COLO829 (cell line): Measurements from ENCODE around the gene UBE2K.
"Not testable (repeated sequence)": the region's sequence is repeated elsewhere in the genome, so short reads cannot be mapped to it uniquely, and the experiment has no call there.

ENCODE experiments used
- DNase-seq: peaks from one replicate; pipeline ENCODE4 v3.0.0; 2012; ENCODE audit warnings: low spot score

UBE2K gene

GRCh38 chr4:39729557-39729956 lies 31.6 kb downstream of the UBE2K start:
- DNase-seq: no peak

DNA sequence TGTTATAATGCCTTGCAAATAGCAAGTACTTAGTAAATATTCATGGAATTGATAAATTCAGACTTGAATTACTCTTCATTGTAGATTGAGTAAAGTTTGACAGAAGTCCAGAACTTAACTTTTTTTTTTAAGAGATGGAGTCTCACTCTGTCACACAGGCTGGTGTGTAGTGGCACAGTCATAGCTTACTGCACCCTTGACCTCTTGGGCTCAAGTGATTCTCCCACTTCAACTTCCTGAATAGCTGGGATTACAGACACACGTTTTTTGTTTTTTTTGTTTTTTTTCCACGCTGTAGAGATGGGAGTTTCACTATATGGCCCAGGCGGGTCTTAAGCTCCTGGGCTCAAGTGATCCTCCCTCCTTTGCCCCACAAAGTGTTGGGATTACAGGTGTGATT lies 32.1 kb downstream of the UBE2K start:
- no peak for DNase-seq

- DNase-seq: no peak
Observed at GRCh38 chr4:39731908-39732307, 34.0 kb downstream of the UBE2K start.

- DNase-seq: no peak
Observed at GRCh38 chr4:39732728-39733127, 34.8 kb downstream of the UBE2K start.

DNA sequence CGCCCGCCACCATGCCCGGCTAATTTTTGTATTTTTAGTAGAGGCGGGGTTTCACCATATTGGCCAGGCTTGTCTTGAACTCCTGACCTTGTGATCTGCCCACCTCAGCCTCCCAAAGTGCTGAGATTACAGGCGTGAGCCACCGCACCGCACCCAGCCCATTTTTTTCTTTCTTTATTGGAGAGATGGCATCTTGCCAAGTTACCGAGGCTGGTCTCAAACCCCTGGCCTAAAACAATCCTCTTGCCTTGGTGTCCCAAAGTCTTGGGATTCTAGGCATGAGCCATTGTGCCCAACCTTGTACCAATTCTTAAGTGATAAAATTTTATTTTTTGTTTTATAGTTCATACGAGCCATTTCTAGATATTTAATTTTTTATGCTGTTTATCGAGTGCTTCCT lies 41.7 kb downstream of the UBE2K start:
- DNase-seq: not testable (repeated sequence)

GRCh38 chr4:39741401-39741800 lies 43.5 kb downstream of the UBE2K start:
- DNase-seq: no peak

- no peak for DNase-seq
Observed at GRCh38 chr4:39745920-39746319, 48.0 kb downstream of the UBE2K start.

GRCh38 chr4:39750216-39750615 lies 52.3 kb downstream of the UBE2K start:
- no peak for DNase-seq

DNA sequence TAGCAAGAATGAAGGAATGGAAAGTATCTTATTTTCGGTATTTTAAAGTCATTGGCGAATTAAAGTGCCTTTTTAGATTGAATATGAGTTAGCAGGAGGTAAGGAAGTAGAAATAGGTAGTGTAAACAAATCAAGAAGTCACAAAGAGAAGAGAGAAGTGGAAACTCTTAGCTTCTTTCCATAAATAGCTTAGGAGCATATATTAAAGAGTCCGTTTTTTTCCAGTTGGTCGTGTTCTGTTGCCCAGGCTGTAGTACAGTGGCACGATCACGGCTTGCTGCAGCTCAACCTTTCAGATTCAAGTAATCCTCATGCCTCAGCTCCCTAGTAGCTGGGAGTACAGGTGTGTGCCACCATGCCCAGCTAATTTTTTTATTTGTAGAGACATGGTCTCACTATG lies 56.4 kb downstream of the UBE2K start:
- no peak for DNase-seq

DNA sequence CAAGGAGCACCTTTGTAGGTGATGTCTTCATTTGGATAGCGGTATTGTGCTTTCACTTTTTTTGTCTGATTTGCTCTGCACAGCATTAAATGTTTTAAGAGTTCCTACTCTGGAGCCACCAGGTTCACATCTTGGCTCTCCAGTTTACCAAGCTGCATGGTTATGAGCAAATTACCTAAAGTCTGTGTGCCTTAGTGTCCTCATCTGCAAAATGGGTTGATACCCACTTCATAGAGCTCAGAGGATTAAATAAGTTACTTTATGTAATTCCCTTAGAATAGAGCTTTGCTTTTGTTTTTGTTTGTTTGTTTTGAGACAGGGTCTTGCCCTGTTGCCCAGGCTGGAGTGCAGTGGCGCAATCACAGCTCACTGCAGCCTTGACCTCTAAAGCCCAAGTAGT lies 58.2 kb downstream of the UBE2K start:
- DNase-seq: no peak

DNA sequence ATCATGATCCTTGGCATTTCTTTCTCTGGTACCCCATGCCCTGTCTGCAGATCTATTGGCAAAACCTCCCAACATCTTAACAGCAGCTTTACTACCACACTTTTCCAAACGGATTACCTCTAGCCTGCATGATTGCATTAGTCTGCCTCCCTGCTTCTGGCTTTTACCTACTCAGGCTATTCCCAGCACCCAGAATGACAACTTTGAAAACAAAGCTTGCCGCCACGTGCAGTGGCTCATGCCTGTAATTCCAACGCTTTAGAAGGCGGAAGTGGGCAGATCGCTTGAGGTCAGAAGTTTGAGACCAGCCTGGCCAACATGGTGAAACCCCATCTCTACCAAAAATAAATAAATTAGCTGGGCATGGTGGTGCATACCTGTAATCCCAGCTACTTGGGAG lies 60.2 kb downstream of the UBE2K start:
- DNase-seq: no peak

DNA sequence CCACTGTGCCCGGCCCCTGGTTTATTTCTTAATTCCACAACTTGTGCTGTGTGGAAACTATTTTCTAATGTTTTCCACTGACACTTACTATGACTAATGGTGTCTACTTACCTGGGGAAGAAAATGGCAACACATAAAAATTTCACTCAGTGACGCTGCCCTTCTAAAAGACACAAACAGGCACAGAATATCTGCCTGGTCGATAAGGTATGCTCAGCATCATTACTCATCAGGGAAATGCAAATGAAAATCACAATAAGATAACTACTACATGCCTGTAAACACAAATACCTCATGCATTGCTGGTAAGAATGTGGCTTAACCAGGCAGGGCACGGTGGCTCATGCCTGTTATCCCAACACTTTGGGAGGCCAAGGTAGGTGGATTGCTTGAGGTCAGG lies 61.6 kb downstream of the UBE2K start:
- no peak for DNase-seq

DNA sequence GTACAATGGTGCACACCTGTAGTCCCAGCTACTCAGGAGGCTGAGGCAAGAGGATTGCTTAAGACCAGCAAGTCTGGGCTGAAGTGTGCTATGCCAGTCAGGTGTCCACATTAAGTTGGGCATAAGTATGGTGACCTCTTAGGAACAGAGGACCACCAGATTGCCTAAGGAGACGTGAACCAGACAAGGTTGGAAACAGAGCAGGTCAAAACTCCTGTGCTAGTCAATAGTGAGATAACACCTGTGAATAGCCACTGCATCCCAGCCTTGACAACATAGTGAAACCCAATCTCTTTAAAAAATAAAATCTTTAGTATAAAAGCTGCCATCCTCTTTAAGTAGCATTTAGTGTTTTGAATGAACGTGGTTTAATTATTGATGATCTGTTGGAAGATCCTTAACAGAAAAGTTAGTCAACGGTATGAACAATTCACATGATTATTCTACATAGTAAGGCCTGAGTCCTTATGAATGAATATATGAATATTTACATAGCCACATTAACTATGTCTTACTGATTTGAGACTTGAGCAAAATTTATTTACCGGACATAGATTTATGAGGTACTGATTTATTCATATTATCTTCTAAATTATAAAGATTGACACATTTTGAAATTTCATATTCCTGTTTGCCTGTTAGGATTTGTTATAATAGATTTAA lies 63.2 kb downstream of the UBE2K start:
- no peak for DNase-seq

DNA sequence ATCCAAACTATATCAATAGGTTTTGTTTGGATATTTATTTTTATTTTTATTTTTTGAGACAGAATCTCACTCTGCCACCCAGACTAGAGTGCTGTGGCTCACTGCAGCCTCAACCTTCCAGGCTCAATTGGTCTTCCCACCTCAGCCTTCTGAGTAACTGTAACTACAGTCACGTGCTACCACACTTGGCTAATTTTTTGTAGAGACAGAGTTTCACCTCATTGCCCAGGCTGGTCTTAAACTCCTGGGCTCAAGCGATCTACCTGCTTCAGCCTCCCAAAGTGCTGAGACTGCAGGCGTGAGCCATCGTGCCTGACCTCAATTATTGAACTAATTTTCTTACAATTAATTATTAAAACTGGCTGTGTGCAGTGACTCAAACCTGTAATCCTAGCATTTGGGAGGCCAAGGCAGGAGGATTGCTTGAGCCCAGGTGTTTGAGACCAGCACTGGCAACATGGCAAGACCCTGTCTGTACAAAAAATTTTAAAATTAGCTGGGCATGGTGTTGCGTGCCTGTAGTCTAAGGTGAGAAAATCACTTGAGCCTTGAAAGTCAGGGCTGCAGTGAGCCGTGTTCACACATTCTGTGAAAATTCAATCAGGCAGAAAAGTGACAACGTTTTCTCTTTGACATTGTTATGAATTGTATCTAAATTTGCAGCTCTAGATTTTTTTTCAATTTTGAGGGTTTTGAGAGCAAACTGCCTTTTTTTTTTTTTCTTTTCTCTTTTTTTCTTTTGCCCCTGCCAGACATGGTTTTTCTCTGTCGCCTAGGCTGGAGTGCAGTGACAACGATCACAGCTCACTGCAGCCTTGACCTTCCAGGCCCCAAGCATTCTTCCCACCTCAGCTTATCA lies 66.0 kb downstream of the UBE2K start:
- DNase-seq: no peak

GRCh38 chr4:39770005-39770404 lies 72.1 kb downstream of the UBE2K start:
- no peak for DNase-seq

GRCh38 chr4:39770471-39770870 lies 72.5 kb downstream of the UBE2K start:
- DNase-seq: no peak

- no peak for DNase-seq
Observed at GRCh38 chr4:39770969-39771724, 73.2 kb downstream of the UBE2K start.

DNA sequence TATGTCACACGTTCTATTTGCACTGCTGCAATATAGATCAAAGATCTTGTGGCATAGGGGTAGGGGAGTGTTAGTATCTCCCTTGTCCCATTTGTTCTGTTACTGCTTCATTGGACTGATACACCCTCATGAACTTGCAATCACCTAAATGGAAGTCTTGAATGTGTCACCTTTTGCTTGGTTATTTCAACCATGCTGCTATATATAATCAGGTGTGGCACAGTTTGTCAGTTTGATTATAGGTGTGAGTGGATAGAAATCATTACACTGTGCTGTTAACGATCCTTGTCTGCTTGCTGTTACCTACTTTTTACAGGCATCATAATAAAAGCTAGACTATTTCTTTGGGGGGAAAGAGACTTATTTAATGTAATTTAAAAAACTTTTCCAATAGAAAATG lies 84.1 kb downstream of the UBE2K start:
- DNase-seq: not testable (repeated sequence)

- DNase-seq: no peak
Observed at GRCh38 chr4:39785083-39785482, 87.1 kb downstream of the UBE2K start.

DNA sequence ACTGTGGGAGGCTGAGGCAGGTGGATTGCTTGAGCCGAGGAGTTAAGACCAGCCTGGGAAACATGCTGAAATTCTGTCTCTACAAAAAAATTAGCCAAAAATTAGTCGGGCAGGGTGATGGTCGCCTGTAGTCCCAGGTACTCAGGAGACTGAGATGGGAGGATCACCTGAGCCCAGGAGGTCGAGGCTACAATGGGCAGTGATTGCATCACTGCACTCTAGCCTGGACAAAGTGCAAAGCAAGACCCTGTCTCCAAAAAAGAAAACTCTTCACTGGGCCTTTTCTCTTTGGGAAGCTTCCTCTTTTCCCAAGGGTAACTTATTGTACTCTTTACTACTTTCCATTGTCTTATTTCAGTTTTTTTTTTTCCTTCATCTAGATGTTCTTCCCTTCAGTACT lies 88.9 kb downstream of the UBE2K start:
- no peak for DNase-seq

DNA sequence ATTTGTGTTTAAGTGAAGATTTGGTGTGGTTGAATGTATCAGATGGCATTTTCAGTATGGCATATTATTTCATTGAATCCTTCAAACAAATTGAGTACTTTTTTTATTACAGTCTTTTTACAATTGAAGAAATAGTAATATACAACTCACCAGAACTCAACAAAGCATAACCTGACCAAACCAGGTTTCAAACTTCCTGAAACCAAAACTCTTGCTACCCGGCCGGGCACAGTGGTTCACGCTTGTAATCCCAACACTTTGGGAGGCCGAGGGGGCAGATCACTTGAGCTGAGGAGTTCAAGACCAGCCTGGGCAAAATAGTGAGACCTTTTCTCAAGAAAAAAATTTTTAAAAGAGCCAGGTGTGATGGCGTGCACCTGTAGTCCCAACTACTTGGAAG lies 94.2 kb downstream of the UBE2K start:
- DNase-seq: no peak

DNA sequence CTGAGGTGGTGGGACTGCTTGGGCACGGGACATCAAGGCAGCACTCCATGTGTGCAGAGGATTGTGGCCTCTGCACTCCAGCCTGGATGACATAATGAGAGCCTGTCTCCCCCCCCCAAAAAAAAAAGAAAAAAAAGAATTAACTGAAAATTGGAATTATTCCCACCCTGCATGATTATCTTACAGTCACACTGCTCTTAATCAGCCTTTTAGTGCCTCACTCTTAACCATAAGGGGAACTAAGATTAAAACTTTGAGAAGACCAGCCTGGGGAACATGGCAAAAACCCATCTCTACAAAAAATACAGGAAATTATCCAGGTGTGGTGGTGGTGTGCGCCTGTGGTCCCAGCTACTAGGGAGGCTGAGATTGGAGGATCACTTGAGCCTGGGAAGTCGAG lies 94.6 kb downstream of the UBE2K start:
- no peak for DNase-seq

GRCh38 chr4:39792976-39793375 lies 95.0 kb downstream of the UBE2K start:
- DNase-seq: not testable (repeated sequence)
